ENCODE results near the gene HDGFL2. TPM values are rescaled to one million over a fixed set of nuclear protein-coding genes. Genes with fewer than 3 reads are reported as not detected.

The HDGFL2 gene
- polyA plus RNA-seq, 1 experiment = 23.5 TPM

GRCh38 chr19:4518345-4519171 is 46.5 kb downstream of the HDGFL2 start, which contains the start of gene PLIN4:
Gene PLIN4, minus strand, starts transcription at chr19:4518486. Its CDS starts 214 bp downstream, at chr19:4518272.
- CTCF ChIA-PET = no interaction called here
- Histone ChIP-seq H3K27ac (ENCODE audit: low read depth, low read length) (no peak within 1 kb of the TSS), H3K27me3 (ENCODE audit: control insufficient read depth, insufficient read depth, low read length) (peaks cover 4% of the 10 kb centered on the region), H3K4me3 (ENCODE audit: low read depth, low read length) (no peak within 1 kb of the TSS), H3K9me3 (ENCODE audit: control insufficient read depth, insufficient read depth, low read length) (no peaks in the 10 kb centered on the region)
- TF ChIP-seq, protein P1, sequence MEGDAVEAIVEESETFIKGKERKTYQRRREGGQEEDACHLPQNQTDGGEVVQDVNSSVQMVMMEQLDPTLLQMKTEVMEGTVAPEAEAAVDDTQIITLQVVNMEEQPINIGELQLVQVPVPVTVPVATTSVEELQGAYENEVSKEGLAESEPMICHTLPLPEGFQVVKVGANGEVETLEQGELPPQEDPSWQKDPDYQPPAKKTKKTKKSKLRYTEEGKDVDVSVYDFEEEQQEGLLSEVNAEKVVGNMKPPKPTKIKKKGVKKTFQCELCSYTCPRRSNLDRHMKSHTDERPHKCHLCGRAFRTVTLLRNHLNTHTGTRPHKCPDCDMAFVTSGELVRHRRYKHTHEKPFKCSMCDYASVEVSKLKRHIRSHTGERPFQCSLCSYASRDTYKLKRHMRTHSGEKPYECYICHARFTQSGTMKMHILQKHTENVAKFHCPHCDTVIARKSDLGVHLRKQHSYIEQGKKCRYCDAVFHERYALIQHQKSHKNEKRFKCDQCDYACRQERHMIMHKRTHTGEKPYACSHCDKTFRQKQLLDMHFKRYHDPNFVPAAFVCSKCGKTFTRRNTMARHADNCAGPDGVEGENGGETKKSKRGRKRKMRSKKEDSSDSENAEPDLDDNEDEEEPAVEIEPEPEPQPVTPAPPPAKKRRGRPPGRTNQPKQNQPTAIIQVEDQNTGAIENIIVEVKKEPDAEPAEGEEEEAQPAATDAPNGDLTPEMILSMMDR (IDR thresholded peaks at IDR 0.05; ENCODE audit: low read depth, low read length) = no peak
- POLR2A ChIA-PET = interaction anchor here (0.6 kb wide), 1 partner anchor 12 kb away, joined by 11 read pairs; no protein-coding TSS in a partner anchor
- DNase-seq (ENCODE audit: low read depth, low spot score) = no peak

- peaks cover 4% of the 10 kb centered on the region for H3K27me3 ChIP-seq (ENCODE audit: control insufficient read depth, insufficient read depth, low read length)
- ChIA-PET POLR2A (no interaction called here), CTCF (no interaction called here)
- no peaks in the 10 kb centered on the region for H3K9me3 ChIP-seq (ENCODE audit: control insufficient read depth, insufficient read depth, low read length)
- no peak overlapping the region for H3K4me3 ChIP-seq (ENCODE audit: low read depth, low read length)
- no peak overlapping the region for H3K27ac ChIP-seq (ENCODE audit: low read depth, low read length)
- TF ChIP-seq, protein P1 (IDR thresholded peaks at IDR 0.05; ENCODE audit: low read depth, low read length) = no peak
- no peak for DNase-seq (ENCODE audit: low read depth, low spot score)
These were observed 47.0 kb downstream of the HDGFL2 start for GRCh38 chr19:4519172-4519496.

- TF ChIP-seq, protein P1 (IDR thresholded peaks at IDR 0.05; ENCODE audit: low read depth, low read length) = no peak
- DNase-seq (ENCODE audit: low read depth, low spot score) = no peak
- CTCF ChIA-PET = no interaction called here
- Histone ChIP-seq H3K27me3 (ENCODE audit: control insufficient read depth, insufficient read depth, low read length) (peaks cover 4% of the 10 kb centered on the region), H3K9me3 (ENCODE audit: control insufficient read depth, insufficient read depth, low read length) (no peaks in the 10 kb centered on the region; the same call in 1 of the 2 replicates), H3K27ac (ENCODE audit: low read depth, low read length) (no peak overlapping the region), H3K4me3 (ENCODE audit: low read depth, low read length) (no peak overlapping the region)
- POLR2A ChIA-PET = no interaction called here
These were observed 47.6 kb downstream of the HDGFL2 start for GRCh38 chr19:4519521-4520277.

DNA sequence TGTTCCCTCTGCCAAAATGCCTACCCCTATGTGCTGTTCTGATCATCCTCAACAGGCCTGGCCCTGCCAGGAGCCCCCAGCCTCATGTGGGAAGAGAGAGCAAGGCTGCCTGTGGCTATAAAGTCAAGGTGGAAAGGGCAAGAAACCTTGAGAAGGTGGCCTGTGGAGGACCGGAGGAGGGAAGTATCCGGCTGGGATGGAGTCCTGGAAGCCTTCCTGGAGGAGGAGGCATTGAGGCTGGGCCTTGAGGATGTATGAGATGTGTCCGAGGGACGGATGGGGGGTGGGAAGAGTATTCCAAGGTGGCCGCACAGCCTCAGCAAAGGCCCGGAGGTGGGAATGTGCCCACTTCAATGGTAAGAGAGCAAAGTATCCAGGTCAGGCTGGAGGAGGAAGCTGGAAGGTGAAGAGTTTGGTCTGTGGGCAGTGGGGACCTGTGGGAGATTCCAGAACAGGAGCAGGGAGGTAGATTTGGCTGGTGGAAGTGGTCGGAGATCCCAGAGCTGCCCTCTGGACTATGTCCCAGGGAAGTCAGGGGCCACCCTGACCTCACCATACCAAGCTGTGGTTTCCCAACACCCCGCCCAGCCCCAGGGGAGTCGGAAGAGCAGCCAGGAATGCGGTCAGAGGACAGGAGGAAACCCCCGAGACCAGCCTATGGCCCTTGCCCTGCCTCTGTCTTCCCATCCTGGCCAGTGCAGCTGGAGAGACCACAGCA is 49.2 kb downstream of the HDGFL2 start:
- ChIA-PET POLR2A (interaction anchor here (0.6 kb wide), 1 partner anchor 69 kb away, joined by 3 read pairs; no protein-coding TSS in a partner anchor), CTCF (interaction anchor here (0.5 to 1.6 kb wide), 2 partner anchors 113 to 115 kb away, joined by 3 to 7 read pairs; no protein-coding TSS in a partner anchor)
- TF ChIP-seq, protein P1 (IDR thresholded peaks at IDR 0.05; ENCODE audit: low read depth, low read length) = no peak
- Histone ChIP-seq H3K27ac (ENCODE audit: low read depth, low read length) (no peak overlapping the region), H3K27me3 (ENCODE audit: control insufficient read depth, insufficient read depth, low read length) (peaks cover 4% of the 10 kb centered on the region), H3K4me3 (ENCODE audit: low read depth, low read length) (no peak overlapping the region), H3K9me3 (ENCODE audit: control insufficient read depth, insufficient read depth, low read length) (no peaks in the 10 kb centered on the region; the same call in 1 of the 2 replicates)
- no peak for DNase-seq (ENCODE audit: low read depth, low spot score)

All from AG04450 (cell line).